Activated CD4-positive, alpha-beta T cell treated with anti-CD3 and anti-CD28 coated beads, Interleukin-2, amount 10 ng/mL, durations not matched to agents 7 days and 5 days (primary cell): ENCODE measurements around the gene CFAP410. TPM values are rescaled to one million over a fixed set of nuclear protein-coding genes. Genes with fewer than 3 reads are reported as not detected.
A peak's percentile ranks its signal among the peaks of the same experiment; 100 is the strongest.

Source experiments
- CTCF ChIA-PET: fragments of 350-600 bp; sonication (Branson Sonifier 250); formaldehyde crosslinking; loops from one replicate; lab custom pipeline; 2021; ENCODE audit warnings: antibody characterized with exemption; lab: Charles Lee
- POLR2A ChIA-PET: fragments of 350-600 bp; sonication (Branson Sonifier 250); formaldehyde crosslinking; loops from one replicate; lab custom pipeline; 2021; ENCODE audit warnings: antibody characterized with exemption; lab: Charles Lee
- DNase-seq: peaks from one replicate; pipeline ENCODE4 v3.0.0-alpha.2; 2020
- H3K27ac Mint-ChIP-seq: one replicate; pipeline ENCODE4 v1.8.0; 2021; ENCODE audit warnings: mild to moderate bottlenecking, moderate library complexity, mixed read lengths
- H3K27me3 Mint-ChIP-seq: one replicate; pipeline ENCODE4 v1.8.0; 2021; ENCODE audit warnings: mixed read lengths
- H3K36me3 Mint-ChIP-seq: one replicate; pipeline ENCODE4 v1.8.0; 2021; ENCODE audit warnings: low read depth, mixed read lengths
- H3K4me1 Mint-ChIP-seq: one replicate; pipeline ENCODE4 v1.8.0; 2021; ENCODE audit warnings: mixed read lengths
- H3K4me3 Mint-ChIP-seq: one replicate; pipeline ENCODE4 v1.8.0; 2021; ENCODE audit warnings: mild to moderate bottlenecking, moderate library complexity, mixed read lengths
- H3K9me3 Mint-ChIP-seq: one replicate; pipeline ENCODE4 v1.8.0; 2021; ENCODE audit warnings: mixed read lengths
- total RNA-seq, 2 experiments: library from RNA; stranded (reverse); gene quantifications; one replicate each; pipeline ENCODE4 v1.2.3, GENCODE V29; 2021

The CFAP410 gene
- total RNA-seq, 2 experiments from 2014 or later, result 11.6 to 16.0 TPM

- ChIA-PET CTCF (interaction anchor here (1.2 kb wide), 1 partner anchor 12 kb away, joined by 3 read pairs; no protein-coding TSS in a partner anchor), POLR2A (no interaction called here)
Observed at GRCh38 chr21:44330698-44331097, 8.5 kb downstream of the CFAP410 start.

GRCh38 chr21:44329971-44330681, 9.1 kb downstream of the CFAP410 start:
- POLR2A ChIA-PET, result no interaction called here
- Mint-ChIP-seq H3K9me3 (no peaks in the 10 kb centered on the region), H3K4me3 (no peak overlapping the region), H3K4me1 (no peaks in the 10 kb centered on the region), H3K36me3 (no peaks in the 10 kb centered on the region), H3K27ac (no peak overlapping the region), H3K27me3 (no peaks in the 10 kb centered on the region)
- no peak for DNase-seq
- CTCF ChIA-PET, result no interaction called here

More at GRCh38 chr21:44330698-44331097, 8.5 kb downstream of the CFAP410 start:
- H3K9me3 Mint-ChIP-seq, result no peaks in the 10 kb centered on the region
- H3K27ac Mint-ChIP-seq, result no peak overlapping the region
- no peaks in the 10 kb centered on the region for H3K36me3 Mint-ChIP-seq
- H3K4me3 Mint-ChIP-seq, result no peak overlapping the region
- H3K27me3 Mint-ChIP-seq, result no peaks in the 10 kb centered on the region
- no peak for DNase-seq
- H3K4me1 Mint-ChIP-seq, result no peaks in the 10 kb centered on the region

- no peak overlapping the region for H3K4me3 Mint-ChIP-seq
- no peaks in the 10 kb centered on the region for H3K9me3 Mint-ChIP-seq
- peak overlapping the region; percentile 60 for H3K27ac Mint-ChIP-seq
- ChIA-PET CTCF (no interaction called here), POLR2A (no interaction called here)
- no peaks in the 10 kb centered on the region for H3K27me3 Mint-ChIP-seq
- DNase-seq, result no peak
- H3K36me3 Mint-ChIP-seq, result no peaks in the 10 kb centered on the region
- H3K4me1 Mint-ChIP-seq, result no peaks in the 10 kb centered on the region
Observed at GRCh38 chr21:44329086-44329889, 9.9 kb downstream of the CFAP410 start.

- no peaks in the 10 kb centered on the region for H3K27me3 Mint-ChIP-seq
- DNase-seq, result no peak
- H3K9me3 Mint-ChIP-seq, result no peaks in the 10 kb centered on the region
- ChIA-PET CTCF (interaction anchor here (0.6 kb wide), 1 partner anchor 539 kb away, joined by 3 read pairs; the partner anchor contains the start of gene RRP1), POLR2A (no interaction called here)
- no peaks in the 10 kb centered on the region for H3K36me3 Mint-ChIP-seq
- H3K4me3 Mint-ChIP-seq, result no peak overlapping the region
- H3K4me1 Mint-ChIP-seq, result no peaks in the 10 kb centered on the region
- H3K27ac Mint-ChIP-seq, result peak overlapping the region; percentile 13
Observed at GRCh38 chr21:44328242-44328895, 10.8 kb downstream of the CFAP410 start.

- DNase-seq, result no peak
- no peaks in the 10 kb centered on the region for H3K36me3 Mint-ChIP-seq
- no peaks in the 10 kb centered on the region for H3K9me3 Mint-ChIP-seq
- H3K4me3 Mint-ChIP-seq, result no peak overlapping the region
- no peaks in the 10 kb centered on the region for H3K27me3 Mint-ChIP-seq
- CTCF ChIA-PET, result interaction anchor here (0.6 kb wide), 1 partner anchor 538 kb away, joined by 3 read pairs; the partner anchor contains the start of gene RRP1
- POLR2A ChIA-PET, result no interaction called here
- H3K27ac Mint-ChIP-seq, result no peak overlapping the region
- no peaks in the 10 kb centered on the region for H3K4me1 Mint-ChIP-seq
Observed at GRCh38 chr21:44327603-44327974, 11.6 kb downstream of the CFAP410 start.

- Mint-ChIP-seq H3K36me3 (no peaks in the 10 kb centered on the region), H3K27ac (no peak overlapping the region), H3K4me3 (no peak overlapping the region), H3K9me3 (no peaks in the 10 kb centered on the region), H3K4me1 (no peaks in the 10 kb centered on the region), H3K27me3 (no peaks in the 10 kb centered on the region)
- ChIA-PET CTCF (no interaction called here), POLR2A (no interaction called here)
- no peak for DNase-seq
Observed at GRCh38 chr21:44326716-44327602, 12.2 kb downstream of the CFAP410 start.

- H3K36me3 Mint-ChIP-seq, result no peaks in the 10 kb centered on the region
Observed at GRCh38 chr21:44326272-44326647, 12.9 kb downstream of the CFAP410 start.

GRCh38 chr21:44325386-44326271, 13.6 kb downstream of the CFAP410 start:
- DNase-seq, result no peak
- Mint-ChIP-seq H3K27ac (no peak overlapping the region), H3K4me1 (no peaks in the 10 kb centered on the region), H3K9me3 (no peaks in the 10 kb centered on the region), H3K27me3 (no peaks in the 10 kb centered on the region), H3K4me3 (no peak overlapping the region), H3K36me3 (no peaks in the 10 kb centered on the region)
- ChIA-PET CTCF (no interaction called here), POLR2A (no interaction called here)

More at GRCh38 chr21:44326272-44326647, 12.9 kb downstream of the CFAP410 start:
- ChIA-PET POLR2A (no interaction called here), CTCF (no interaction called here)
- Mint-ChIP-seq H3K27ac (no peak overlapping the region), H3K9me3 (no peaks in the 10 kb centered on the region), H3K4me3 (no peak overlapping the region), H3K4me1 (no peaks in the 10 kb centered on the region), H3K27me3 (no peaks in the 10 kb centered on the region)
- DNase-seq, result no peak

GRCh38 chr21:44324854-44325107, 14.4 kb downstream of the CFAP410 start:
- Mint-ChIP-seq H3K4me3 (no peak overlapping the region), H3K4me1 (no peaks in the 10 kb centered on the region), H3K9me3 (no peaks in the 10 kb centered on the region), H3K27me3 (no peaks in the 10 kb centered on the region), H3K27ac (no peak overlapping the region), H3K36me3 (no peaks in the 10 kb centered on the region)
- CTCF ChIA-PET, result no interaction called here
- DNase-seq, result no peak
- POLR2A ChIA-PET, result no interaction called here

- DNase-seq, result no peak
- no peaks in the 10 kb centered on the region for H3K36me3 Mint-ChIP-seq
- no peaks in the 10 kb centered on the region for H3K9me3 Mint-ChIP-seq
- no peaks in the 10 kb centered on the region for H3K4me1 Mint-ChIP-seq
- H3K27ac Mint-ChIP-seq, result no peak overlapping the region
- no peak overlapping the region for H3K4me3 Mint-ChIP-seq
- CTCF ChIA-PET, result no interaction called here
- H3K27me3 Mint-ChIP-seq, result no peaks in the 10 kb centered on the region
- POLR2A ChIA-PET, result no interaction called here
Observed at GRCh38 chr21:44324106-44324853, 14.9 kb downstream of the CFAP410 start.

- H3K27ac Mint-ChIP-seq, result no peak overlapping the region
- H3K9me3 Mint-ChIP-seq, result no peaks in the 10 kb centered on the region
- CTCF ChIA-PET, result no interaction called here
- no peaks in the 10 kb centered on the region for H3K36me3 Mint-ChIP-seq
- no peaks in the 10 kb centered on the region for H3K4me1 Mint-ChIP-seq
- no peak overlapping the region for H3K4me3 Mint-ChIP-seq
- POLR2A ChIA-PET, result no interaction called here
- no peak for DNase-seq
- no peaks in the 10 kb centered on the region for H3K27me3 Mint-ChIP-seq
Observed at GRCh38 chr21:44323591-44323990, 15.6 kb downstream of the CFAP410 start.
